HCT116 (cell line): ENCODE data around the gene NCAPD3. TPM values are rescaled to one million over a fixed set of nuclear protein-coding genes. Genes with fewer than 3 reads are reported as not detected.

Source experiments
- ATAC-seq: fragments of 200-7000 bp; cut with Tn5 transposase; 2 replicates; pipeline ENCODE4 v1.9.1; 2020; ENCODE audit warnings: mild to moderate bottlenecking, moderate library complexity
- Bru-seq: library from RNA; stranded (reverse); fragments of 400-500 nt; gene quantifications from one replicate; lab custom pipeline; 2021; lab: Mats Ljungman, UMichigan
- BruChase-seq, 2 experiments: library from RNA; stranded (reverse); fragments of 400-500 nt; gene quantifications; one replicate each; lab custom pipeline; 2021; lab: Mats Ljungman, UMichigan
- BruUV-seq: library from RNA; stranded (reverse); fragments of 400-500 nt; replicated peaks from 2 replicates; lab custom pipeline; 2021; lab: Mats Ljungman, UMichigan
- CTCF ChIA-PET: fragments of 300-600 bp; sonication (Branson Sonifier 250); formaldehyde crosslinking; loops from one replicate; lab custom pipeline; 2021; ENCODE audit warnings: antibody characterized with exemption; lab: Charles Lee
- POLR2A ChIA-PET: fragments of 300-600, 350-600 bp; sonication (Branson Sonifier 250); formaldehyde crosslinking; loops from one replicate; lab custom pipeline; 2021; ENCODE audit warnings: antibody characterized with exemption; lab: Charles Lee
- RAD21 ChIA-PET, 2 experiments: fragments of 300-600 bp; sonication (Branson Sonifier 250); formaldehyde crosslinking; loops; one replicate each; lab custom pipeline; 2023; ENCODE audit warnings: low total read pairs in 2 of 2; ENCODE audit not compliant: uncharacterized antibody in 2 of 2, unreplicated experiment in 2 of 2, low non-redundant PET in 1 of 2; lab: Charles Lee
- DNase-seq: peaks from one replicate; pipeline ENCODE4 v3.0.0-alpha.2; 2010; ENCODE audit warnings: low read depth, low spot score
- H2AFZ ChIP-seq: fragments of 200-600 bp; shearing (Covaris generic), sonication (generic); 2 replicates; pipeline ENCODE4 v1.6.1; 2017; ENCODE audit warnings: low read depth, mixed run types, mixed read lengths, antibody characterized with exemption, low read length; ENCODE audit not compliant: poor library complexity, severe bottlenecking
- H3K27ac ChIP-seq: 2 replicates; pipeline ENCODE4 v1.5.1; 2012; ENCODE audit warnings: low read depth, low read length
- H3K27me3 ChIP-seq: fragments of 200-600 bp; sonication (generic); 2 replicates; pipeline ENCODE4 v1.6.1; 2016; ENCODE audit warnings: mixed run types, low read length, mixed read lengths; ENCODE audit not compliant: insufficient read depth
- H3K36me3 ChIP-seq, 2 experiments: fragments of 200-500 bp in 1 of 2; fragments of 200-600 bp in 1 of 2; sonication (Bioruptor generic) in 1 of 2; sonication (generic) in 1 of 2; 2 replicates each; pipeline versions ENCODE4 v1.5.1 to v1.6.1; 2014 to 2016; ENCODE audit warnings: low read length in 2 of 2, inconsistent platforms in 1 of 2, mixed read lengths in 1 of 2, mixed run types in 1 of 2; ENCODE audit not compliant: insufficient read depth in 2 of 2, control insufficient read depth in 1 of 2
- H3K4me1 ChIP-seq, 2 experiments: fragments of 200-600 bp in 1 of 2; sonication (generic) in 1 of 2; 2 replicates each; pipeline versions ENCODE4 v1.5.1 to v1.6.1; 2012 to 2017; ENCODE audit warnings: low read length in 2 of 2, inconsistent platforms in 1 of 2, mild to moderate bottlenecking in 1 of 2, mixed read lengths in 1 of 2, mixed run types in 1 of 2, moderate library complexity in 1 of 2; ENCODE audit not compliant: insufficient read depth in 2 of 2, control insufficient read depth in 1 of 2
- H3K4me2 ChIP-seq: fragments of 200-600 bp; sonication (generic); 2 replicates; pipeline ENCODE4 v1.6.1; 2017; ENCODE audit warnings: mixed run types, low read length, mixed read lengths
- H3K4me3 ChIP-seq, 2 experiments: fragments of 200-600 bp in 1 of 2; sonication (generic) in 1 of 2; replicated peaks in 1 of 2; 2 replicates each; pipeline ENCODE4 v1.5.1; 2011 to 2016; ENCODE audit warnings: low read length in 2 of 2, control low read depth in 1 of 2, low read depth in 1 of 2, mild to moderate bottlenecking in 1 of 2, mixed read lengths in 1 of 2, mixed run types in 1 of 2
- H3K79me2 ChIP-seq: fragments of 200-600 bp; sonication (generic); 2 replicates; pipeline ENCODE4 v1.6.1; 2017; ENCODE audit warnings: mild to moderate bottlenecking, mixed run types, low read length, moderate library complexity, mixed read lengths; ENCODE audit not compliant: insufficient read depth
- H3K9ac ChIP-seq: fragments of 200-600 bp; sonication (generic); 2 replicates; pipeline ENCODE4 v1.6.1; 2016; ENCODE audit warnings: low read length, mixed read lengths
- H3K9me2 ChIP-seq: fragments of 200-600 bp; sonication (generic), shearing (Covaris generic); 2 replicates; pipeline ENCODE4 v1.6.1; 2017; ENCODE audit warnings: mixed run types, mild to moderate bottlenecking, moderate library complexity; ENCODE audit not compliant: insufficient read depth
- H3K9me3 ChIP-seq, 2 experiments: fragments of 200-500 bp in 1 of 2; fragments of 200-600 bp in 1 of 2; sonication (Bioruptor generic) in 1 of 2; sonication (generic) in 1 of 2; 2 replicates each; pipeline ENCODE4 v1.6.1; 2014 to 2017; ENCODE audit warnings: low read length in 2 of 2, mixed read lengths in 2 of 2, inconsistent platforms in 1 of 2, low read depth in 1 of 2, mild to moderate bottlenecking in 1 of 2, mixed run types in 1 of 2, moderate library complexity in 1 of 2; ENCODE audit not compliant: control insufficient read depth in 1 of 2, insufficient read depth in 1 of 2
- H4K20me1 ChIP-seq: fragments of 200-600 bp; sonication (generic), shearing (Covaris generic); 2 replicates; pipeline ENCODE4 v1.6.1; 2017; ENCODE audit warnings: mixed run types, mild to moderate bottlenecking, moderate library complexity; ENCODE audit not compliant: insufficient read depth
- CBX3 ChIP-seq: IDR thresholded peaks from 2 replicates; pipeline ENCODE4 v1.6.1; 2012; ENCODE audit warnings: low read depth
- CEBPB ChIP-seq: IDR thresholded peaks from 2 replicates; pipeline ENCODE4 v1.6.1; 2012; ENCODE audit warnings: low read depth
- CTCF ChIP-seq, 3 experiments: fragments of 200-600 bp in 1 of 3; sonication (generic) in 1 of 3; IDR thresholded peaks in 2 of 3; conservative IDR thresholded peaks in 1 of 3; 2 replicates each; pipeline ENCODE4 v1.5.1; 2012 to 2017; ENCODE audit warnings: low read depth in 2 of 3, low read length in 2 of 3, antibody characterized with exemption in 1 of 3, borderline replicate concordance in 1 of 3, control low read depth in 1 of 3, mild to moderate bottlenecking in 1 of 3, mixed read lengths in 1 of 3, mixed run types in 1 of 3, moderate library complexity in 1 of 3; ENCODE audit not compliant: insufficient read depth in 1 of 3
- EGR1 ChIP-seq: IDR thresholded peaks from 2 replicates; pipeline ENCODE4 v1.6.1; 2012; ENCODE audit warnings: low read depth
- EZH2 ChIP-seq: fragments of 200-600 bp; sonication (generic); IDR thresholded peaks from 2 replicates; pipeline ENCODE4 v1.6.1; 2017; ENCODE audit warnings: antibody characterized with exemption, mixed run types
- EZH2phosphoT487 ChIP-seq: fragments of 200-600 bp; IDR thresholded peaks from 2 replicates; pipeline ENCODE4 v1.6.1; 2018; ENCODE audit warnings: antibody characterized with exemption, borderline replicate concordance
- FOSL1 ChIP-seq: IDR thresholded peaks from 2 replicates; pipeline ENCODE4 v1.6.1; 2012; ENCODE audit warnings: low read depth
- JUND ChIP-seq: IDR thresholded peaks from 2 replicates; pipeline ENCODE4 v1.6.1; 2012
- MAX ChIP-seq: IDR thresholded peaks from 2 replicates; pipeline ENCODE4 v1.6.1; 2012
- POLR2A ChIP-seq: IDR thresholded peaks from 2 replicates; pipeline ENCODE4 v1.7.0; 2011; ENCODE audit warnings: borderline replicate concordance; ENCODE audit not compliant: insufficient read depth, insufficient read length; ENCODE audit errors: extremely low read depth
- SIN3A ChIP-seq: IDR thresholded peaks from 2 replicates; pipeline ENCODE4 v1.6.1; 2012; ENCODE audit warnings: low read depth
- SRF ChIP-seq: IDR thresholded peaks from 2 replicates; pipeline ENCODE4 v1.6.1; 2012; ENCODE audit warnings: low read depth
- YY1 ChIP-seq: IDR thresholded peaks from 2 replicates; pipeline ENCODE4 v1.6.1; 2011; ENCODE audit warnings: low read length, low read depth, moderate library complexity, mild to moderate bottlenecking; ENCODE audit not compliant: insufficient replicate concordance; ENCODE audit errors: extremely low read depth
- ZBTB33 ChIP-seq: IDR thresholded peaks from 2 replicates; pipeline ENCODE4 v1.6.1; 2011; ENCODE audit warnings: mild to moderate bottlenecking, low read length, moderate library complexity; ENCODE audit not compliant: insufficient replicate concordance; ENCODE audit errors: extremely low read depth
- intact Hi-C: fragments of 100-400 bp; cut with micrococcal nuclease; formaldehyde crosslinking; loops from 2 replicates; pipeline ENCODE4 v1.10.0; 2022
- long read RNA-seq: library from polyadenylated mRNA; unstranded; transcript quantifications from one replicate; pipeline ENCODE4 v2.0.0, GENCODE V29; 2021; ENCODE audit not compliant: unreplicated experiment
- polyA plus RNA-seq: library from polyadenylated mRNA; unstranded; fragments of >200 nt; gene quantifications from 2 replicates; pipeline ENCODE4 v1.2.1, GENCODE V29; 2012; ENCODE audit warnings: missing spikeins
- total RNA-seq: library from RNA; stranded (reverse); gene quantifications from one replicate; pipeline ENCODE4 v1.2.1, GENCODE V29; 2021; ENCODE audit not compliant: unreplicated experiment

The NCAPD3 gene, protein sequence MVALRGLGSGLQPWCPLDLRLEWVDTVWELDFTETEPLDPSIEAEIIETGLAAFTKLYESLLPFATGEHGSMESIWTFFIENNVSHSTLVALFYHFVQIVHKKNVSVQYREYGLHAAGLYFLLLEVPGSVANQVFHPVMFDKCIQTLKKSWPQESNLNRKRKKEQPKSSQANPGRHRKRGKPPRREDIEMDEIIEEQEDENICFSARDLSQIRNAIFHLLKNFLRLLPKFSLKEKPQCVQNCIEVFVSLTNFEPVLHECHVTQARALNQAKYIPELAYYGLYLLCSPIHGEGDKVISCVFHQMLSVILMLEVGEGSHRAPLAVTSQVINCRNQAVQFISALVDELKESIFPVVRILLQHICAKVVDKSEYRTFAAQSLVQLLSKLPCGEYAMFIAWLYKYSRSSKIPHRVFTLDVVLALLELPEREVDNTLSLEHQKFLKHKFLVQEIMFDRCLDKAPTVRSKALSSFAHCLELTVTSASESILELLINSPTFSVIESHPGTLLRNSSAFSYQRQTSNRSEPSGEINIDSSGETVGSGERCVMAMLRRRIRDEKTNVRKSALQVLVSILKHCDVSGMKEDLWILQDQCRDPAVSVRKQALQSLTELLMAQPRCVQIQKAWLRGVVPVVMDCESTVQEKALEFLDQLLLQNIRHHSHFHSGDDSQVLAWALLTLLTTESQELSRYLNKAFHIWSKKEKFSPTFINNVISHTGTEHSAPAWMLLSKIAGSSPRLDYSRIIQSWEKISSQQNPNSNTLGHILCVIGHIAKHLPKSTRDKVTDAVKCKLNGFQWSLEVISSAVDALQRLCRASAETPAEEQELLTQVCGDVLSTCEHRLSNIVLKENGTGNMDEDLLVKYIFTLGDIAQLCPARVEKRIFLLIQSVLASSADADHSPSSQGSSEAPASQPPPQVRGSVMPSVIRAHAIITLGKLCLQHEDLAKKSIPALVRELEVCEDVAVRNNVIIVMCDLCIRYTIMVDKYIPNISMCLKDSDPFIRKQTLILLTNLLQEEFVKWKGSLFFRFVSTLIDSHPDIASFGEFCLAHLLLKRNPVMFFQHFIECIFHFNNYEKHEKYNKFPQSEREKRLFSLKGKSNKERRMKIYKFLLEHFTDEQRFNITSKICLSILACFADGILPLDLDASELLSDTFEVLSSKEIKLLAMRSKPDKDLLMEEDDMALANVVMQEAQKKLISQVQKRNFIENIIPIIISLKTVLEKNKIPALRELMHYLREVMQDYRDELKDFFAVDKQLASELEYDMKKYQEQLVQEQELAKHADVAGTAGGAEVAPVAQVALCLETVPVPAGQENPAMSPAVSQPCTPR (N-terminal part only)
- total RNA-seq (71.0 TPM), Bru-seq, nascent RNA (percentile 79 among the genes with signal in this experiment), BruChase-seq, experiment 1, labeled RNA remaining after a 6-hour chase (percentile 85 among the genes with signal in this experiment), BruChase-seq, experiment 2, labeled RNA remaining after a 2-hour chase (percentile 76 among the genes with signal in this experiment)
- 38.5 and 40.3 TPM in 2 replicates for polyA plus RNA-seq
- long read RNA-seq, full-length matches to known transcripts = 32 of 84 reads
- long read RNA-seq, partial matches to known transcripts = 39 of 84 reads
- long read RNA-seq, other reads (novel, unspliced or antisense) = 13 of 84 reads

GRCh38 chr11:134223836-134224709, at the start of gene NCAPD3, which contains the start of gene VPS26B:
Gene NCAPD3, minus strand, starts transcription at chr11:134223967. Its CDS starts 41 bp downstream, at chr11:134223926.
Gene VPS26B, plus strand, starts transcription at chr11:134224671. Its CDS starts 452 bp downstream, at chr11:134225123.
- peak; percentile 88 for DNase-seq
- Histone ChIP-seq H2AFZ (peak within 1 kb of the TSS; percentile 88), H4K20me1 (peaks cover 8% of the 10 kb centered on the region; the same call in 1 of the 2 replicates), H3K27me3 (no peaks in the 10 kb centered on the region), H3K4me2 (peak within 1 kb of the TSS; percentile 88), H3K36me3 (peaks cover 12 to 15% of the 10 kb centered on the region in 2 experiments), H3K27ac (peak within 1 kb of the TSS; percentile 61), H3K4me3 (peak within 1 kb of the TSS; percentile 79 to 90), H3K79me2 (peaks cover 81% of the 10 kb centered on the region), H3K9me2 (no peaks in the 10 kb centered on the region), H3K4me1 (peaks cover 10 to 20% of the 10 kb centered on the region in 2 experiments), H3K9me3 (no peaks in the 10 kb centered on the region), H3K9ac (peak within 1 kb of the TSS; percentile 84)
- ATAC-seq = peak; percentile 86
- intact Hi-C loops = loop anchor here (2.0 to 10.0 kb wide), 3 partner anchors 29 to 189 kb away; partner anchors contain the start of genes ACAD8 and THYN1
- BruUV-seq = no TSS peak
- CTCF ChIA-PET = interaction anchor here (1.1 to 1.7 kb wide), 3 partner anchors 15 to 20 kb away, joined by 3 to 7 read pairs (median 5); no protein-coding TSS in a partner anchor
- RAD21 ChIA-PET = interaction anchor here (0.7 to 1.4 kb wide), 2 partner anchors 24 to 296 kb away, joined by 3 to 6 read pairs; no protein-coding TSS in a partner anchor
- POLR2A ChIA-PET = interaction anchor here (0.7 to 1.7 kb wide), 2 partner anchors 29 kb away, joined by 3 to 4 read pairs; partner anchors contain the start of genes ACAD8 and THYN1
- no peak for TF ChIP-seq CBX3
- no peak for TF ChIP-seq JUND
- no peak for TF ChIP-seq EZH2phosphoT487
- TF ChIP-seq CEBPB = no peak
- peak; percentile 90; the same call in 1 of the 2 replicates for TF ChIP-seq MAX
- peak; percentile 3 for TF ChIP-seq YY1
- no peak for TF ChIP-seq CTCF (IDR thresholded peaks at IDR 0.05 in 2 of 3, conservative IDR thresholded peaks at IDR 0.05 in 1 of 3; ENCODE audit: borderline replicate concordance in 1 of 3, insufficient read depth in 1 of 3, low read depth in 2 of 3, low read length in 2 of 3)
- TF ChIP-seq ZBTB33 = no peak
- no peak for TF ChIP-seq FOSL1
- peak; percentile 22; the same call in 1 of the 2 replicates for TF ChIP-seq EGR1
- TF ChIP-seq SRF = no peak
- no peak for TF ChIP-seq EZH2
- peak; percentile 90 for TF ChIP-seq SIN3A
- peak; percentile 93 for TF ChIP-seq POLR2A
